H1 (cell line): ENCODE results near the gene NQO2. TPM values are rescaled to one million over a fixed set of nuclear protein-coding genes. Genes with fewer than 3 reads are reported as not detected.

Source experiments
- CHD7 ChIP-seq: fragments of 300-600 bp; sonication (generic); IDR thresholded peaks from 2 replicates; pipeline ENCODE4 v1.7.1; 2012; ENCODE audit warnings: low read length, moderate library complexity, mild to moderate bottlenecking, inconsistent platforms; ENCODE audit not compliant: insufficient replicate concordance
- ZNF274 ChIP-seq: IDR thresholded peaks from 2 replicates; pipeline ENCODE4 v1.7.0; 2012; ENCODE audit warnings: low read length, borderline replicate concordance; ENCODE audit errors: extremely low read depth
- polyA plus RNA-seq, 7 experiments: library from polyadenylated mRNA; depleted of rRNA in 3 of 7; stranded (reverse) in 5 of 7; unstranded in 2 of 7; fragments of >200 nt in 5 of 7; fragments of 200-250 nt in 2 of 7; gene quantifications; 1 replicate in 5 of 7; 2 replicates in 1 of 7; 4 replicates in 1 of 7; pipeline versions ENCODE4 v1.2.1 to v1.2.3, GENCODE V29; 2011 to 2013; ENCODE audit warnings: missing spikeins in 2 of 7, mixed read lengths in 2 of 7
- total RNA-seq: library from RNA; stranded (reverse); fragmentation: NEBNext Ultra II Directional; extraction: Animal tissue kit (Norgen Biotek cat#: 25700); gene quantifications from 2 replicates; pipeline ENCODE4 v1.2.1, GENCODE V29; 2021

Gene NQO2
- total and polyA plus RNA-seq, 2 of the 8 experiments (the other 6 are each of a cell fraction or from before 2014, with no cell fraction given), result 135 to 168 TPM

- TF ChIP-seq CHD7 (no peak), ZNF274 (no peak)
These were observed 33.3 kb downstream of the NQO2 start (continued) for GRCh38 chr6:3032986-3033385.
